Keratinocyte (primary cell): ENCODE results near the gene CLNK.

Experiments
- CTCF ChIP-seq, 3 experiments: IDR thresholded peaks in 1 of 3; conservative IDR thresholded peaks in 1 of 3; optimal IDR thresholded peaks in 1 of 3; 2 replicates in 2 of 3; 3 replicates in 1 of 3; pipeline versions ENCODE3 to v1.5.1; 2011; ENCODE audit warnings: low read length in 3 of 3, mild to moderate bottlenecking in 3 of 3, moderate library complexity in 2 of 3, control low read depth in 1 of 3, inconsistent platforms in 1 of 3; ENCODE audit not compliant: insufficient read depth in 2 of 3; ENCODE audit errors: extremely low read depth in 1 of 3
- EZH2 ChIP-seq: IDR thresholded peaks from one replicate; pipeline ENCODE4 v1.6.1; 2012; ENCODE audit warnings: inconsistent platforms, mild to moderate bottlenecking, low read length, moderate library complexity

- TF ChIP-seq CTCF (optimal IDR thresholded peaks at IDR 0.05 in 1 of 3, IDR thresholded peaks at IDR 0.05 in 1 of 3, conservative IDR thresholded peaks at IDR 0.05 in 1 of 3; ENCODE audit: extremely low read depth in 1 of 3, insufficient read depth in 2 of 3, low read length in 3 of 3) (peak; percentile 68 to 76 (median 71)), EZH2 (no peak)
Measured at GRCh38 chr4:10554694-10555093, 129.9 kb downstream of the CLNK start.
